ENCODE measurements around the gene NSUN4.

The NSUN4 gene

DNA sequence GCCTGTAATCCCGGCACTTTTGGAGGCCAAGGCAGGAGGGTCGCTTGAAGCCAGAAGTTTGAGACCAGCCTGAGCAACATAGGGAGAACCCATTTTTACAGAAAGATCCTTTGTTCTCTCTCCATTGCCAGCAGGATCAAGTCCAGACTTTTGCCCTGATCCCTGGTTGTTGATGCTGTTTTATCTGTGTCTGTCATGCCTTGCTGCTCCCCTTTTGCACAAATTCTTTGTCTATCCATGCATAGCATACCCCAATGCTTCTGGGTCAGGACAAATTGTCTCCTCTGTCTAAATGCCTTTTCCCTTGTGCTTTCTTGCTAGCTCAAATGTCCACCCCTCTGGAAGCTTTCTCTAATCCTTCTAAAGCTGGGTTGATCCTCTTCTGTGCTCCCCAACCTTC lies 28.2 kb downstream of the NSUN4 start:
- DNase-seq: no peak

DNA sequence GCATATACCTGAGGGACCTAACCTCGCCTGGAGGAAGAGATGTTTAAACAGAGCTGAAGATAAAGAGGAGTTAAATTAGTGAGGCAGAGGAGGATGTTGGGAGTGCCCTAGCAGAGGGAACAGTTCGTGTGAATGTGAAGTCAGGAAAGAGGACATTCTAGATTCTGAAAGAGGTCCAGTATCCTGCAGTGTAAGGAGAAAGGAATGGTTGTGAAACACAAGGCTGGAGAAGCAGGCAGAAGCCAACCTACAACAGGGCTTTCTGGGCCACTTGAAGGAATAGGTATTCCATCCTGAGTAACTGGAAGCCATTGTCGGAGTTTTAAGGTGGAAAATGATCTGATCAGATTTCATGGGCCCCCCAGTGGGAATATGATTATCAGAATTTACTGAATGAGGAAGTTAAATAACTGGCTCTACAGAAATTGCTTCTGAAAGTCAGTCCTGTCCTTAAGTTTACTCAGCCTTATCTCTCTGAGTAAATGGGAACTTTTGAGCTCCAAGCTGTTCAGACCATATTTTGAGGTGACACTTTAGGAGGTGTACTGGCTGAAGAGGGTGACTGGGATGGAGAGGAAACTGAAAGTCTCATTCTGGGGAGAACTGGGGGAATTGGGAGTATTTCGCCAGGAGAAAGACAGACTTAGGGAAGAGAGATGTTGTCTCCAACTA lies 29.1 kb downstream of the NSUN4 start:
- DNase-seq: no peak

DNA sequence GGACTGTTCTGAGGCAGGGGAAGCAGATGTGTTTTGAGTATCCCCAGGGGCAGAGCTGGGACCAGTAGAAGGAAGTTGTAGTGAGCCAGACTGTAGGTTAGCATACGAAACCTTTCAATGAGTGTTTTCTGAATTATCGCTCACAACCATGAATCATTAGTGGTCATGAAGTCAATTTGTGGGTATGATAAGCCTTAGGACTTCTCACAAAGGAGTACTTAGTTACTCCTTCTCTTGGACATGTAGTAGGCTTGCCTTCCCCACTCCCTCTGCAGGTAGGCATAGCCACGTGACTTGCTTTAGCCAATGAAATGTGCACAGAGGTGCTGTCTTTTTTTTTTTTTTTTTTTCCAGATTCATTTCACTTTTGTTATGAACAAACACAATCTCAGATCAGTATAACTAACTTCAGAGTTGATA lies 29.6 kb downstream of the NSUN4 start:
- no peak for DNase-seq

DNA sequence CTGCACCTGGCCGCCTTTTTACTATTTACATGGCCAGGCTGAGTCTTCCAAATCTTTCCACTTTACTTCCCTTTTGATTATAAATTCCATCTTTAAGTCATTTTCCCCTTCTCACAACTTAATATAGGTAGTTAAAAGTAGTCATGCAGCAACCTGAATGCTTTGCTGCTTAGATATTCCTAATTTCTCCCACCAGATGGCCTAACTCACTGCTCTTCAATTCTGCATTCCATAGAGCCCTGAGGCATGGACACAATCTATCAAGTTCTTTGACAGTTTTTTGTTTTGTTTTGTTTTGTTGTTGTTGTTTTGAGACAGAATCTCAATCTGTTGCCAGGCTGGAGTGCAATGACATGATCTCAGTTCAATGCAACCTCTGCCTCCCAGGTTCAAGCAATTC lies 31.8 kb downstream of the NSUN4 start:
- no peak for DNase-seq

DNA sequence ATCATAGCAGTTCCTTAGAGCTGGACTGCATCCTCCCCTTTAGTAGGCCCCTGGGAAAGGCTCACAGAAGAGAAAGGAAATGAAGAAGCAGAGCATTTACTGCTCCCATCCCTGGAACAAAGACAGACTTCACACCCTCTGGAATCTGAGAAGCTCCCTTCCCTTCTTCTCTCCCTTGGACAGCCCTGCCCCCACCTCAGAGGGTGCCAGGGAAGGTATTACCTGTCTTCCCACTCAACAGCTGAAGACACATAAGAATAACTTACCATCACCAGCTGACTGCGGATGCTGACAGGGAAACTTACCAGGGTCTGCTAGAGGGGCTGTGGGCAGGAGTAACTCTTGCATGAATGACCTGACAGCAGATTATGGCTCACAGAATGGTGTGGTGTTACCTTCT lies 39.4 kb downstream of the NSUN4 start:
- no peak for DNase-seq

DNA sequence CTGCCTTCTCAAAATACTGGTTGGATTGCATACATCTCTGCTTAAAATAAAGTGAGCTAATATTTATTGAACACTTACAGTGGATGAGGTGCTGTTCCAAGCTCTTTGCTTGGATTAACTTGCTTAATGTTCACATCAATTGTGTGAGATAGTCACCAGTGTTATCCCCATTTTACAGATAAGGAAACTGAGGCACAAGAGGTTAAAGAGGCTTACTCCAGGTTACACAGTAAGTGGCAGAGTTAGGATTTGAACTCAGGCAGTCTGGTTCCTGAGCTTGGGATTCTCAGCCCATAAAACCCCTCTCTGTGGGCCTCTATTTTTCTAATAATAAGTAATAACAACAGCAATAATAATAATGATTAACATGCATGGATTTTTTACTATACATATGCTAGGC lies 39.9 kb downstream of the NSUN4 start:
- no peak for DNase-seq

DNA sequence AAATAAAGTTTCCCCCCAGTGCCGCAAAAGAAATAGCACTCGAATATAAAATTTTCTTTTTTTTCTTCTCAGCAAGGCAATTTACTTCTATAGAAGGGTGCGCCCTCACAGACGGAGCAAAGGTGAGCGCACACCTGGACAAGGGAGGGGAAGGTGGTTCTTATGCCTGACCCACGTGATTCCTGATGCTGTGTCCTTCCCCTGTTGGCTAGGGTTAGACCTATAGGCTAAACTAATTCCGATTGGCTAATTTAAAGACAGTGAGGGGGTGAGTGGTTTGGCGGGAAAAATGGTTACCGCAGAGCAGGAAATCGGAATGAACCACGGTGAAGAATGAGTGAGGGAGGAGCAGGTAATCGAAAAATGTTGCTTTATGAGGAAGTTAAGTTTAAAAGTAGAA lies 52.9 kb downstream of the NSUN4 start:
- no peak for DNase-seq

DNA sequence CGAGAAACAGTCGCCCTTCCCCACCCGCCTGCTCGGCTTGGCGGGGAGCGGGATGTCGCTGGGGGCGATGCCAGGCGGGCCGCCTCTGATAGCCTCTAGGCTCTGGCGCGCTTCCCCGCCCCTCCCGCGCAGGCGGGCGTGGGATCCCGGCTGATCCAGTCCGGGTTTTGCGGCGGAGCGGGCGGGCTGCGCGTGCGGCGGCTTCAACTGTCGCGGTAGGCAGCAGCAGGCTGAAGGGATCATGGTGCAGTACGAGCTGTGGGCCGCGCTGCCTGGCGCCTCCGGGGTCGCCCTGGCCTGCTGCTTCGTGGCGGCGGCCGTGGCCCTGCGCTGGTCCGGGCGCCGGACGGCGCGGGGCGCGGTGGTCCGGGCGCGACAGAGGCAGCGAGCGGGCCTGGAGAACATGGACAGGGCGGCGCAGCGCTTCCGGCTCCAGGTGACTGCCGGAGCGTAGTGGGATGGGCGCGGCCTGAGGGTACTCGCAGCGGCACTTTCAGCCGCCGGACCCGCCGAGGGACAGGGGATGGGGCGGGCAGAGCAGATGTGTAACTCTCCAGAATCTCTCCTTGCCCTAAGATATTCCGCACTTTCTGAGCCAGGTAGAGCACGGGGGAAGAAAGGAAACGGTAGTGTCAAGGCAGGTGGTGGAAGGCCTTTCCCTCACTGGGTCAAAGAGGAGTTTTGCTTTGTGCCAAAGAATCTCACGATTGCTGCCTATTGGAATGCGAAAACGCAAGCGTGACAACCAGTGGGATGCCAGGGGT lies 53.7 kb downstream of the NSUN4 start, which contains the start of gene FAAH:
FAAH (plus strand) TSS at position 210 of the 764 bp plus-strand sequence; CDS start at position 242, 32 bp downstream.
- no peak for DNase-seq

DNA sequence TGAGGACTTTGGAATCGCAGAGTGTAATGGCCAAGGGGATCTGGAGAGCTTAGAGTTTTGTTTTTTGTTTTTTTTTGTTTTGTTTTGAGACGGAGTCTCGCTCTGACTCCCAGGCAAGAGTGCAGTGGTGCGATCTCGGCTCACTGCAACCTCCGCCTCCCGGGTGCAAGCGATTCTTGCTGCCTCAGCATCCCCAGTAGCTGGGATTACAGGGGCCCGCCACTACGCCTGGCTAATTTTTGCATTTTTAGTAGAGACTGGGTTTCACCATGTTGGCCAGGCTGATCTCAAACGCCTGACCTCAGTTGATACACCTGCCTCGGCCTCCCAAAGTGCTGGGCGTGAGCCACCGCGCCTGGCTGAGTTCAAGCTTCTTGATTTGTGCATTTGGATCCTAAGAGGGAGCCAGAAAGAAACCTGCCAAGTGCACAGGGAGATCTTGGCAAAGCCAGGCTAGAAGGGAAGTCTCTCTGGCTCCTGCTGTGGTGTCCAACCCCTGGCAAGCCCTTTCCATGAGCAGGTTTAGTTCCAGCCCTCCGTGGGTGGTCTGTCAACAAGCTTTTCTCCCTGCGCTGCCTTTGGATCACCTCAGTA lies 54.4 kb downstream of the NSUN4 start:
- DNase-seq: no peak

DNA sequence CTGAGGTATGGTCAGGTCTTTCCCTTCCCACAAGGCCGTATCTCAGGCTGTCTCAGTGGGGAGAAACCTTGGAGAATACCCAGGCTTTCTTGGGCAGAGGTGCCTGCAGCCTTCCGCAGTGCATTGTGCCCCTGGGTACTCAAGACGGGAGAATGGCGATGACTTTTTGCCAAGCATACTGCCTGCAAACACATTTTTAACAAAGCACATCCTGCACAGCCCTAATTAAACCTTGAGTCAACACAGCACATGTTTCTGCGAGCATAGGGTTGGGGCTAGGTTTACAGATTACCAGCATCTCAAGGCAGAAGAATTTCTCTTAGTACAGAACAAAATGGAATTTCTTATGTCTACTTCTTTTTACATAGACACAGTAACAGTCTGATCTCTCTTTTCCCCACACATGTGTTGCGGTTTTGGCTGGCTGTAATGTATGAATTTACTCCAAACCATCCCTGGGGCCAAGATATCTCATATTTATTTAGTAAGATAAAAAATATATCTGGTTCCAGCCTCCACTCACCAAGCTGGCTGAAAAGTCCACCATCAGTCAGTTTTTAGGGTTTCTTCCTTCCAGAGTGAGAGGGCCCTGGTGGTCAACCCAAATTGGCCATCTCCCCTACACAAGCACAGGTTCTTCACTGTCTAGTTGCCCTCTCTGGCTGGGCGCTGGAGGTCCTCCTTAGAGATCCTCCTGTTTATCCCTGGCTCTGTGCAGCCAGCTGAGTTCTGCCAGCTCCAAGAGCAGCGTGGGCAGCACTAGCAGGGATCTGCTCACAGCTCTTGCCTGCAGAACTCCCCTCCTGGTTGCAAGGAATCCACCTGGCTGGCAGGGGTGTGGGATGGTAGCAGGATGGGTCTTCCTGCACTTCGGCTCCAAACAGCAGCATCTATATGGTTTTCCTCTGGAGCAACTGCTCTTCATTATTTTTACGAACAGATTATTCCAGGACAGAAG lies 56.1 kb downstream of the NSUN4 start:
- DNase-seq: no peak

DNA sequence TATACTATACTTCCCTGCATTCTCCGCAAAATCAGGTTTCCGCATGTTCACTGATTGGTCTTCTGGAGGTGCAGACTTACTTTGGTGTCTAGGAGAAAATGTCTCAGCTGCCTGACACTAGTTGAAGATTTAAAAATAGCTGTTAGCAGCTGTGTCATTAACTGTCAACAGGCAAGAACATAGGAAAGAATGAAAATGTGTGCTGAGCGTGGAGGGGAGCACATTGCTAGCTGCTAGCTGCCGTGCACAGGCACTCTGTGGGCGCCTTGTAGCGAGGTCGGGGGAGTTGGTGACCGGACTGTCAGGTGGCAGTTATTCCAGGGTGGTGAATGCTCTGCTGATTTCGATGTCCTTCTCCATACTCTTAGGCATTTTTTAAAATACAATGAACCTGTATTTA lies 58.7 kb downstream of the NSUN4 start:
- DNase-seq: no peak

DNA sequence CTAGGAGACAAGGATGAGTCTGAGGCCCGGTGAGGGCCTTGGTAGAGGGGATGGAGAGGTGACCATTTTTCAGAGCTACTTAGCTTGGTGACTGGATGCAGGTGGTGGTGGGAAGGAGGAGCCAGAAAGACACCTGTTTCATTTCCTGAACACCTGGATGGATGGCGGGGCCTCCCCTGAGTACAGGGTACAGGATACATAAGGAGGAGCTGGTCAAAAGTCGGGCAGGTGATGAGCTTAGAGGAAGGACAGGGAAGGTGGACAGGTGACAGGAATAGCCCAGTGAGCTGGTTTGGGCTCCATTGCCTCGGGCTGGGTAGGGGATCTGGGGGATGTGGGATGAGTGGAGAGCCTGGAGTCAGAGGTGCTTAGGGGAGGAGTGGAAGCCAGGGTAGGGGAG lies 59.8 kb downstream of the NSUN4 start:
- DNase-seq: no peak

DNA sequence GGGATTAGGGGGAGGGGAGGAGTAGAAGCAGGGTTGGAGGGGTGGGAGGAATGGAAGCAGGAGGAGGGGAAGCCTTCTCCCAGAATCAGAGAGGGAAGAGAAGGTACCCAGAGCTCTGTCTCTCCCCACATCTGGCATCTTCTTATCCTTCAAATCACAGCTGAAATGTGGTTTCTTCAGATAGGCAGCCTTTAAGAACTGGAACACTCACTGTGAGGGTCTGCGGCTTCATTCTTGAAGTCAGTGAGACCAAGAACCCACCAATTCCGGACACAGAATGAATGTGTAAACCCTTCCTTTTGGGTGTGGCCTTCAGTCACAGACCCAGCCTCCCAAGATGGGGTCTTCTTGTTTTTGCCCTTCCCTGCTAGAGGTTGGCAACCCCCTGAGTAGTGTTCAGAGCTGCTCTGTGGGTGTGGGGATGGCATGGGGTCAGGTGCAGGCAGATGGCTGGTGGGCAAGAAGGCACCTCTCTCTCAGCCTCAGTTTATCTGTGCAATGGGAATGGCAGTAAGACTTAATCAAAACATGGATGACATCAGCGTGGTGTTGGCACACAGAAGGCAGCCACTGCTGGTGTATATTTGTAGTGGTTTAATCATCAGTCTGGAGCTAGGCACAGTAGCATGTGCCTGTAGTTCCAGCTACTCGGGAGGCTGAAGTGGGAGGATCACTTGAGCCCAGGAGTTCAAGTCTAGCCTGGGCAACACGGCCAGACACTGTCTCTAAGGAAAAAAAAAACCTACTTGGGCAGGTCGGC lies 60.7 kb downstream of the NSUN4 start:
- DNase-seq: no peak

DNA sequence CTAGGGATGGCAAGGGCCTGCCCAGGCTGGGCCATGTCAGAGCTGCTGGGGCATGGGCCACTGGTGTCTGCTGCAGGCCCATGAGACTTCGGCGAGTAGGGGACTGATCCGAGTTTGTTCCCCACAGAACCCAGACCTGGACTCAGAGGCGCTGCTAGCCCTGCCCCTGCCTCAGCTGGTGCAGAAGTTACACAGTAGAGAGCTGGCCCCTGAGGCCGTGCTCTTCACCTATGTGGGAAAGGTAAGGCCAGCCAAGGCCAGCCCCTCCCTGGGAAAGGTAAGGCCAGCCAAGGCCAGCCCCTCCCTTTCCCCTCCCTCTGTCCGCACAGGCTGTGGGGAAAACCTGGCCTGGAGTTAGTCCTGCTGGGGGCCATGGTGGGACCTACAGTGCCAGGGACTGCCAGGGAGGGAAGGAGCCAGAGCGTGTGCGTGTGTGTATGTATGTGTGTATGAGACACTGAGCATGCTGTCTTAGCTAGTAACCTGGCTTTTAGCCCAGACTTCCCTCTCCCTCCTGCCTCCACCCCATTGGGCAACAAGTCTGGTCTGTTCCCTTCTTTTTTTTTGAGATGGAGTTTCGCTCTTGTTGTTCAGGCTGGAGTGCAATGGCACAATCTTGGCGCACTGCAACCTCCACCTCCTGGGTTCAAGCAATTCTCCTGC lies 61.5 kb downstream of the NSUN4 start:
- peak; percentile 50 for DNase-seq

DNA sequence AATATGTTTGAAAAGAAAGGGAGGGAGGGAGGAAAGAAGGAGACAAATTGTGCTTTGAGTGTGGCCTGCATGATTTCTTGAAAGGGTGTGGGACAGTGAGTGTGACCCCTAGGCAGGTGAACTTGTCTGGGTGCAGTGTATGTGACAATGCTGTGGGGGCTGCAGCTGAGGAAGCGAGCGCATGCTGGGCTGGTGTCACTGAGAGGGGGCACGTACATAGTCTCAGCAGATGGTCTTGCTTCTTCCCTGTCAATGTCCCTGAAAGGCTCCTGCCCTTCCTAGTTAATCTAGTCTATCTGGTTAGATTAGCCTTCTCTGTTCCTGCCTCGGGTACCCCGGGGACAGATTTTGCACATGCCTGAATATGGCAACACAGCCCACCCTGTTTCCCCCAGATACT lies 63.3 kb downstream of the NSUN4 start:
- DNase-seq: no peak

DNA sequence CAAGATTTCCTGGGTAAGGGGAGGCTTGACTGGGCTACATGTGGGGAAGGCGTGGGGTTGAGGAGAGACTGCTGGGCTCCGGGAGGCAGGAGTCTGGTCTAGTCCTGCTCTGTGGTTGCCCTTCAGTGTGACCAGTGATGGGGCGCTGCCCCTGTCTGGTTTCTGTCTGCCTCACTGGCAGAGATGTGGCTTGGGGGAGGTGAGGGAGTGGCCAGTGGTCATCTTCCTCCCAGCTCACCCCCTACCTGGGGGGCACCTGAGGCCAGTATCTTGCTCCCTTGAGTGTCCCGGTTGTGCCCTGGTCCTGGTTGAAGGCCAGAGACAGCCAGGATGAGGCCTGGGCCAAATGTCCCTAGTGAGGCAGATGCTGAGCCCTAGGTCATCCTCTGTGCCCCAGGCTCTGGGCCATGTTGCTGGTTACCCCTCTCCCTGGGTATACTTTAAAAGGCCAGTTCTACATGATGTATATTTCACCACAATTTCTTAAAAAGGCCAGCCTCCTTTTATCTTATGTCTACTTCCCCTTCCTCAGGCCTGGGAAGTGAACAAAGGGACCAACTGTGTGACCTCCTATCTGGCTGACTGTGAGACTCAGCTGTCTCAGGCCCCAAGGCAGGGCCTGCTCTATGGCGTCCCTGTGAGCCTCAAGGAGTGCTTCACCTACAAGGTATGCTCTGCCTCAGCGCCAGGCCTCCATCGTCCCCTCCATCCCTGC lies 64.0 kb downstream of the NSUN4 start:
- DNase-seq: no peak

DNA sequence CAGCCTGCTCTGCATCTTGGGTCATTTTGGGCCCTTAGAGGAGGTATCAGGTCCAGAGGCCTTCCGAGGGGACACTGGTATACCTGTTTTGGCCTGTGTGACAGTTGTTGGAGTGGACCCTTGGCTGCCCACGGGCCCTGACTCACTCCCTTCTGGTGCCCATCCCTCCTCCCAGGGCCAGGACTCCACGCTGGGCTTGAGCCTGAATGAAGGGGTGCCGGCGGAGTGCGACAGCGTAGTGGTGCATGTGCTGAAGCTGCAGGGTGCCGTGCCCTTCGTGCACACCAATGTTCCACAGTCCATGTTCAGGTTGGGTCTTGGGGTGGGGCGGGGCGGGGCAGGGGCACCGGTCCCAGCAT lies 64.6 kb downstream of the NSUN4 start:
- DNase-seq: no peak

DNA sequence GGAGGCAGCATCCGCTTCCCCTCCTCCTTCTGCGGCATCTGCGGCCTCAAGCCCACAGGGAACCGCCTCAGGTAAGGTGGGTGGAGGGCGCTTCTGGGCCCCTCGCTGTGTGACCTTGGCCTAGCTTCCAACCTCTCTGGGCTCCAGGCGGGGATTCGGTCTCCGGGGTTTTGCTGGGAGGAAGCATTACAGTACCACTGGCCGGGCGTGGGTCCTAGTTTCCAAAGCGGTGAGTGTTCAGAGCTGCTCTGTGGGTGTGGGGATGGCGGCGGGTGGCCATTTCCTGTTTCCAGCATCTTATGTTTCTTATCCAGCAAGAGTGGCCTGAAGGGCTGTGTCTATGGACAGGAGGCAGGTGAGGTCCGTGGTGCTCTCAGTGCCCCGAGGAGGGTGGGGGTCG lies 65.1 kb downstream of the NSUN4 start:
- no peak for DNase-seq

DNA sequence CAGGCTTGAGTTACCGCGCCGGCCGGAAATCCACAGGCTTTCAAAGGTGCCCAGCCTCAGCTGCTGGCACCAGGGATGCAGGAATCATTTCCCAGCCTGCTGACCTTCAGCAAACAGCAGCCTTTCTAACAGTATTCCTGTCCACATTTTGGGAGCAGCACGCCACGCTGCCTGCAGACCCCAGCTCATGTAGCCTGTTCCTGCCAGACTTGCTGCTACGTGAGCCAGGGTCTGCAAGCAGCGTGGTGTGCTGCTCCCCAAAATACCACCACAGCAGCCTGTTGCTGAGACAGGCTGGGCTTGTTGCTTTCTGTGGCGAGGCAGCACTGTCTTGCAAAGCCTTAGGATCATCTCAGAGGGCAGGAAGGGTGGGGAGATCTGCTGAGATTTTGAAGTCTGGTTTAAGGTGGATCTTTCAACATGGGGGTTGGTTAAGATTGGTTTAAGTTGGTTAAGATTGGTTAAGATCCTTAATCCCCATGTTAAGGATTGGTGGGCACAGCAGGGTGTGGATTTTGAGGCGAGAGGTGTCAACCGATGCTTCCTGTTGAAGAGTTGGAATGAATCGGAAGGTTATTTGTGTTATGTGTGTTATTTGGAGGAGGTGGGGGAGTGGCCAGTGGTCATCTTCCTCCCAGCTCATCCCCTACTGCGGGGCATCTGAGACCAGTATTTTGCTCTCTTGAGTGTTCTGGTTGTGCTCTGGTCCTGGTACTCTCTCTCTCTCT lies 66.4 kb downstream of the NSUN4 start:
- DNase-seq: no peak

DNA sequence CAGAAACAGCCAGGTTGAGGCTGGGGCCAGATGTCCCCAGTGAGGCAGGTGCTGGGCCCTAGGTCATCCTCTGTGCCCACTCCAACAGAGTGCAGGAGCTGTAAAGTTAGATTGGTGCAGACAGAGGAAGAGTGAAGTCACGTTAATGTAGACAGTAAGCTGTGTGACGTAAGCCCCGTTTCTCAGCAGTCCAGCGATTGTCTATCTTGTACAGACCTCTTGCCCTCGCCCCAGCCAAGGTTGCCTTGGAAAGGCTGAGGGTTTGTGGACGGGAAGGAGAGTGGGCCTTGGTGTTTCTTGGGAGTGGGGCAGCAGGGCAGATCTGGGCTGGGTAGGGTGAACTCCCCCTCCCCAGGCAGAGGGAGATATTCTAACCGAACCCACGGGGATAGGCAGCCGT lies 67.0 kb downstream of the NSUN4 start:
- no peak for DNase-seq
